Measurements from ENCODE around the gene TMEM95.

DNA sequence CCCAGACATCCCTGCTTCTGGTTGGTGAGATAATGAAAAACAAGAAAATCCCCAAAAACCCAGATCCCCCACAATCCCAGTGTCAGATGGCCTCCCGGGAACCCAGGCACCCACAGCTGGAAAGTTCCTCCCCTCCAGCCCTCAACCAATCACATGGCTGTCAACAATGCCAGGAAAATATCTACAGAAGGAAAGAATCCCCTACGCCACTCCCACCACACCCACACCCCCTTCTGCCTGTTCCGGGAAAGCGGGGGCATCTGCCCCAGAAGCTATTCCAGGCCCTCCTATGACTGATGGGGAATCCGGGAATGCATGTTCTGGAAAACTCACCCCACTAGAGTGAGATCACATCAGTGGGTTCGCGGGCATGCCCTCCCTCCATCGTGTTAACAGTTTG is 1.8 kb downstream of the TMEM95 start:
- TF ChIP-seq, protein P1, sequence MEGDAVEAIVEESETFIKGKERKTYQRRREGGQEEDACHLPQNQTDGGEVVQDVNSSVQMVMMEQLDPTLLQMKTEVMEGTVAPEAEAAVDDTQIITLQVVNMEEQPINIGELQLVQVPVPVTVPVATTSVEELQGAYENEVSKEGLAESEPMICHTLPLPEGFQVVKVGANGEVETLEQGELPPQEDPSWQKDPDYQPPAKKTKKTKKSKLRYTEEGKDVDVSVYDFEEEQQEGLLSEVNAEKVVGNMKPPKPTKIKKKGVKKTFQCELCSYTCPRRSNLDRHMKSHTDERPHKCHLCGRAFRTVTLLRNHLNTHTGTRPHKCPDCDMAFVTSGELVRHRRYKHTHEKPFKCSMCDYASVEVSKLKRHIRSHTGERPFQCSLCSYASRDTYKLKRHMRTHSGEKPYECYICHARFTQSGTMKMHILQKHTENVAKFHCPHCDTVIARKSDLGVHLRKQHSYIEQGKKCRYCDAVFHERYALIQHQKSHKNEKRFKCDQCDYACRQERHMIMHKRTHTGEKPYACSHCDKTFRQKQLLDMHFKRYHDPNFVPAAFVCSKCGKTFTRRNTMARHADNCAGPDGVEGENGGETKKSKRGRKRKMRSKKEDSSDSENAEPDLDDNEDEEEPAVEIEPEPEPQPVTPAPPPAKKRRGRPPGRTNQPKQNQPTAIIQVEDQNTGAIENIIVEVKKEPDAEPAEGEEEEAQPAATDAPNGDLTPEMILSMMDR (IDR thresholded peaks at IDR 0.05; ENCODE audit: low read depth, low read length, missing input control) = no peak
- TF ChIP-seq, protein P2, sequence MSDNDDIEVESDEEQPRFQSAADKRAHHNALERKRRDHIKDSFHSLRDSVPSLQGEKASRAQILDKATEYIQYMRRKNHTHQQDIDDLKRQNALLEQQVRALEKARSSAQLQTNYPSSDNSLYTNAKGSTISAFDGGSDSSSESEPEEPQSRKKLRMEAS (IDR thresholded peaks at IDR 0.05) = no peak
- no peak for TF ChIP-seq YY1 (IDR thresholded peaks at IDR 0.05)
- TF ChIP-seq, protein P3, sequence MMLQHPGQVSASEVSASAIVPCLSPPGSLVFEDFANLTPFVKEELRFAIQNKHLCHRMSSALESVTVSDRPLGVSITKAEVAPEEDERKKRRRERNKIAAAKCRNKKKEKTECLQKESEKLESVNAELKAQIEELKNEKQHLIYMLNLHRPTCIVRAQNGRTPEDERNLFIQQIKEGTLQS (IDR thresholded peaks at IDR 0.05) = no peak
- TF ChIP-seq SP1 (IDR thresholded peaks at IDR 0.05) = no peak
- TF ChIP-seq TAF1 (conservative IDR thresholded peaks at IDR 0.05) = no peak
- no peak for TF ChIP-seq RXRA (IDR thresholded peaks at IDR 0.05)
- TF ChIP-seq, protein P4, sequence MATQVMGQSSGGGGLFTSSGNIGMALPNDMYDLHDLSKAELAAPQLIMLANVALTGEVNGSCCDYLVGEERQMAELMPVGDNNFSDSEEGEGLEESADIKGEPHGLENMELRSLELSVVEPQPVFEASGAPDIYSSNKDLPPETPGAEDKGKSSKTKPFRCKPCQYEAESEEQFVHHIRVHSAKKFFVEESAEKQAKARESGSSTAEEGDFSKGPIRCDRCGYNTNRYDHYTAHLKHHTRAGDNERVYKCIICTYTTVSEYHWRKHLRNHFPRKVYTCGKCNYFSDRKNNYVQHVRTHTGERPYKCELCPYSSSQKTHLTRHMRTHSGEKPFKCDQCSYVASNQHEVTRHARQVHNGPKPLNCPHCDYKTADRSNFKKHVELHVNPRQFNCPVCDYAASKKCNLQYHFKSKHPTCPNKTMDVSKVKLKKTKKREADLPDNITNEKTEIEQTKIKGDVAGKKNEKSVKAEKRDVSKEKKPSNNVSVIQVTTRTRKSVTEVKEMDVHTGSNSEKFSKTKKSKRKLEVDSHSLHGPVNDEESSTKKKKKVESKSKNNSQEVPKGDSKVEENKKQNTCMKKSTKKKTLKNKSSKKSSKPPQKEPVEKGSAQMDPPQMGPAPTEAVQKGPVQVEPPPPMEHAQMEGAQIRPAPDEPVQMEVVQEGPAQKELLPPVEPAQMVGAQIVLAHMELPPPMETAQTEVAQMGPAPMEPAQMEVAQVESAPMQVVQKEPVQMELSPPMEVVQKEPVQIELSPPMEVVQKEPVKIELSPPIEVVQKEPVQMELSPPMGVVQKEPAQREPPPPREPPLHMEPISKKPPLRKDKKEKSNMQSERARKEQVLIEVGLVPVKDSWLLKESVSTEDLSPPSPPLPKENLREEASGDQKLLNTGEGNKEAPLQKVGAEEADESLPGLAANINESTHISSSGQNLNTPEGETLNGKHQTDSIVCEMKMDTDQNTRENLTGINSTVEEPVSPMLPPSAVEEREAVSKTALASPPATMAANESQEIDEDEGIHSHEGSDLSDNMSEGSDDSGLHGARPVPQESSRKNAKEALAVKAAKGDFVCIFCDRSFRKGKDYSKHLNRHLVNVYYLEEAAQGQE (IDR thresholded peaks at IDR 0.05) = no peak
- TF ChIP-seq RAD21 (IDR thresholded peaks at IDR 0.05) = no peak
- TF ChIP-seq HNF4A (conservative IDR thresholded peaks at IDR 0.05) = no peak
- TF ChIP-seq GABPA (IDR thresholded peaks at IDR 0.05 in 1 of 2, conservative IDR thresholded peaks at IDR 0.05 in 1 of 2) = no peak
